Activated CD4-positive, alpha-beta T cell treated with anti-CD3 and anti-CD28 coated beads, Interleukin-2, amount 10 ng/mL, durations not matched to agents 24 days and 14 days (primary cell): ENCODE results near the gene SALL1. TPM values are rescaled to one million over a fixed set of nuclear protein-coding genes. Genes with fewer than 3 reads are reported as not detected.

ENCODE experiments used
- DNase-seq: peaks from one replicate; pipeline ENCODE4 v3.0.0; 2022
- H3K27ac Mint-ChIP-seq: one replicate; pipeline ENCODE4 v1.8.0; 2022; ENCODE audit warnings: mild to moderate bottlenecking, mixed read lengths
- H3K27me3 Mint-ChIP-seq: one replicate; pipeline ENCODE4 v1.8.0; 2022; ENCODE audit warnings: mixed read lengths
- H3K36me3 Mint-ChIP-seq: one replicate; pipeline ENCODE4 v1.8.0; 2022; ENCODE audit warnings: low read depth, mild to moderate bottlenecking, mixed read lengths
- H3K4me1 Mint-ChIP-seq: one replicate; pipeline ENCODE4 v1.8.0; 2021; ENCODE audit warnings: mixed read lengths
- H3K4me3 Mint-ChIP-seq: one replicate; pipeline ENCODE4 v1.8.0; 2022; ENCODE audit warnings: mild to moderate bottlenecking, moderate library complexity, mixed read lengths
- H3K9me3 Mint-ChIP-seq: one replicate; pipeline ENCODE4 v1.8.0; 2021; ENCODE audit warnings: mixed read lengths
- intact Hi-C: fragments of 100-400 bp; cut with micrococcal nuclease; formaldehyde crosslinking; loops from one replicate; pipeline ENCODE4 v1.15.1; 2023
- total RNA-seq: library from RNA; stranded (reverse); gene quantifications from 2 replicates; pipeline ENCODE4 v1.2.3, GENCODE V29; 2022

SALL1 gene
- total RNA-seq, 1 donor from 2014 or later, result not detected

- no peak overlapping the region for H3K4me3 Mint-ChIP-seq
- intact Hi-C loops, result no loop called here
- H3K27ac Mint-ChIP-seq, result peak overlapping the region; percentile 82
- peaks cover 6% of the 10 kb centered on the region for H3K36me3 Mint-ChIP-seq
- DNase-seq, result no peak
- H3K4me1 Mint-ChIP-seq, result peaks cover 5% of the 10 kb centered on the region
- peaks cover 4% of the 10 kb centered on the region for H3K9me3 Mint-ChIP-seq
- H3K27me3 Mint-ChIP-seq, result peaks cover 72% of the 10 kb centered on the region
These were observed 1.9 kb upstream of the SALL1 start for GRCh38 chr16:51152691-51153576.

- Mint-ChIP-seq H3K4me3 (no peak overlapping the region), H3K36me3 (peaks cover 6% of the 10 kb centered on the region), H3K4me1 (peaks cover 5% of the 10 kb centered on the region), H3K27ac (no peak overlapping the region), H3K27me3 (peaks cover 70% of the 10 kb centered on the region), H3K9me3 (peaks cover 4% of the 10 kb centered on the region)
- intact Hi-C loops, result no loop called here
- no peak for DNase-seq
These were observed 1.0 kb upstream of the SALL1 start for GRCh38 chr16:51151961-51152663.

DNA sequence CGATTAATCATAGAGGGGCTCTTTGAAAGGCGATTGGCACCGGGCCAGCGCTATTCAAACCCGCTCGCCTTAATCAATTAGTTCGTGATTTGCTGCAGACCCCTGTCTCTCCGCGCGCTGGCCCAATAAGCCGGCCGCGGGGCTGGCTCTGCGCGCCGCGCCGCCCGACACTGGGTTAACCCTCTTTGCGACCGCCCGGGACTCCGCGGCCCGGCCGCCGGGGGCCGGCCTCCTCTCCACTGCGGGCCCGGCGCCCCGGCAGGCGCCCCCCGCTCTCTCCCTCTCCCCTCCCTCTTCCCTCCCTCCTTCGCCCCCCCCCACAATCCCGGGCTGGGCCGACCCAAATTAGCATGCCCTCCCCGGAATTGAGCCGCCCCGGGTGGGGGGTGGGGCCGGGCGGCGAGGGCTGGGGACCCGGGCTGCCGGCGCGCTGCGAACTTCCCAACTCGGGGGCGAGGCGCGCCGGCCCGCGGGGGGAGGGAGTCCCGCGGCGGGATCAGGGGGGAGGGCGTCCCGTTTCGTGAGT is 428 bp upstream of the SALL1 start:
- H3K27ac Mint-ChIP-seq, result no peak overlapping the region
- peaks cover 4% of the 10 kb centered on the region for H3K9me3 Mint-ChIP-seq
- no peak for DNase-seq
- H3K36me3 Mint-ChIP-seq, result peaks cover 6% of the 10 kb centered on the region
- intact Hi-C loops, result no loop called here
- H3K4me3 Mint-ChIP-seq, result no peak overlapping the region
- H3K4me1 Mint-ChIP-seq, result peaks cover 5% of the 10 kb centered on the region
- H3K27me3 Mint-ChIP-seq, result peaks cover 71% of the 10 kb centered on the region

- Mint-ChIP-seq H3K4me1 (peaks cover 5% of the 10 kb centered on the region), H3K9me3 (peaks cover 4% of the 10 kb centered on the region), H3K4me3 (no peak overlapping the region), H3K36me3 (peaks cover 6% of the 10 kb centered on the region), H3K27me3 (peaks cover 70% of the 10 kb centered on the region), H3K27ac (no peak overlapping the region)
- intact Hi-C loops, result no loop called here
- no peak for DNase-seq
These were observed 744 bp downstream of the SALL1 start for GRCh38 chr16:51150165-51150887.

- Mint-ChIP-seq H3K9me3 (peaks cover 4% of the 10 kb centered on the region), H3K4me1 (peaks cover 3% of the 10 kb centered on the region), H3K27me3 (peaks cover 70% of the 10 kb centered on the region), H3K4me3 (no peak overlapping the region), H3K27ac (no peak overlapping the region), H3K36me3 (peaks cover 6% of the 10 kb centered on the region)
- DNase-seq, result no peak
- intact Hi-C loops, result no loop called here
These were observed 1.3 kb downstream of the SALL1 start for GRCh38 chr16:51149721-51150164.

DNA sequence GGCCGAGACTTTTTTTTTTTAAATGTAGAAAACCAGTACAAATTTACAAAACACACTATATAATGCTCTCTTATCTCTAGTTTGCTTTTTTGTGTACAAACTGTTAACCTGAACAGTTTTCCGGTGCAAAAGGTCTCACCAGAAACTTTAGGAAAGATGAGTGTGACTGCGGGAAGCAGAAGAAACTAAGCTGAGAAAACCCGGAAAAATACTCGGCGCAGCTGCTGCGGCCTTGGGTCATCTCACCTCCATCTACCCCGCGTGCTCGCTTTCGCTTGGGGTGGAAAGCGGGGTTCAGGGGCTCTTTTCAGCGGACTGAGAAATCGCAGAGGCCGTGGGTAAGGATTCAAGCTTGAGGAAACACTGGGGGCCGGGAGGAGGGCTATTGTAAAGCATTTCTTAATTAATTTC is 1.8 kb downstream of the SALL1 start:
- H3K4me1 Mint-ChIP-seq, result peaks cover 3% of the 10 kb centered on the region
- peaks cover 4% of the 10 kb centered on the region for H3K9me3 Mint-ChIP-seq
- H3K4me3 Mint-ChIP-seq, result no peak overlapping the region
- intact Hi-C loops, result no loop called here
- peaks cover 6% of the 10 kb centered on the region for H3K36me3 Mint-ChIP-seq
- H3K27ac Mint-ChIP-seq, result no peak overlapping the region
- peaks cover 67% of the 10 kb centered on the region for H3K27me3 Mint-ChIP-seq
- no peak for DNase-seq

- Mint-ChIP-seq H3K4me1 (peaks cover 3% of the 10 kb centered on the region), H3K9me3 (peaks cover 4% of the 10 kb centered on the region), H3K27ac (no peak overlapping the region), H3K4me3 (no peak overlapping the region), H3K27me3 (peaks cover 66% of the 10 kb centered on the region), H3K36me3 (peaks cover 4% of the 10 kb centered on the region)
- no peak for DNase-seq
- intact Hi-C loops, result no loop called here
These were observed 2.3 kb downstream of the SALL1 start for GRCh38 chr16:51148678-51149228.

- no peaks in the 10 kb centered on the region for H3K9me3 Mint-ChIP-seq
- H3K4me3 Mint-ChIP-seq, result no peak overlapping the region
- H3K36me3 Mint-ChIP-seq, result no peaks in the 10 kb centered on the region
- intact Hi-C loops, result no loop called here
- H3K4me1 Mint-ChIP-seq, result no peaks in the 10 kb centered on the region
- no peak for DNase-seq
- no peak overlapping the region for H3K27ac Mint-ChIP-seq
- peaks cover 58% of the 10 kb centered on the region for H3K27me3 Mint-ChIP-seq
These were observed 3.0 kb downstream of the SALL1 start for GRCh38 chr16:51147776-51148677.

- no peak for DNase-seq
- H3K4me1 Mint-ChIP-seq, result no peaks in the 10 kb centered on the region
- no peak overlapping the region for H3K4me3 Mint-ChIP-seq
- H3K27ac Mint-ChIP-seq, result no peak overlapping the region
- intact Hi-C loops, result no loop called here
- no peaks in the 10 kb centered on the region for H3K36me3 Mint-ChIP-seq
- peaks cover 54% of the 10 kb centered on the region for H3K27me3 Mint-ChIP-seq
- H3K9me3 Mint-ChIP-seq, result no peaks in the 10 kb centered on the region
These were observed 4.7 kb downstream of the SALL1 start for GRCh38 chr16:51146256-51146924.

DNA sequence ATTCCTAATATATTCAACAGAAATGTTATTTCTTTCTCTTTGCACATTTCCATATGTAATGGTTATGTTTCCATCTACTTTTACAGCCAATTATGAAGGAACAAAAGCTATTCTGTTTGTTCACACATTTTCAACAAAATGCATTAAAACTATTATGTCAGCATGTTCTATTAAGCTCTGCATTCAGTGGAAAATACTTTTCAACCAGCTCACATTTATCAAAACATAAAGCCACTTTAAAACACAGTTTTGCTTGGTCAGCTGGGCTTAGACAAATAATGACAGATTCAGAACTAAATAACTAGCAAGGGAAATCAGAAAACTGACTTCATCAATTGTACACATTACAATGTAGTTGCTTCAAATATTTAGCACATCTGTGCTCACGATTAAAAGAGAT is 6.9 kb downstream of the SALL1 start:
- DNase-seq, result no peak
- intact Hi-C loops, result no loop called here
- Mint-ChIP-seq H3K4me3 (no peak overlapping the region), H3K27me3 (peaks cover 41% of the 10 kb centered on the region), H3K4me1 (no peaks in the 10 kb centered on the region), H3K27ac (no peak overlapping the region), H3K36me3 (no peaks in the 10 kb centered on the region), H3K9me3 (no peaks in the 10 kb centered on the region)

- H3K9me3 Mint-ChIP-seq, result no peaks in the 10 kb centered on the region
- peaks cover 33% of the 10 kb centered on the region for H3K27me3 Mint-ChIP-seq
- no peak overlapping the region for H3K4me3 Mint-ChIP-seq
- H3K27ac Mint-ChIP-seq, result no peak overlapping the region
- no peaks in the 10 kb centered on the region for H3K36me3 Mint-ChIP-seq
- intact Hi-C loops, result no loop called here
- no peak for DNase-seq
- H3K4me1 Mint-ChIP-seq, result no peaks in the 10 kb centered on the region
These were observed 7.7 kb downstream of the SALL1 start for GRCh38 chr16:51143196-51143977.

DNA sequence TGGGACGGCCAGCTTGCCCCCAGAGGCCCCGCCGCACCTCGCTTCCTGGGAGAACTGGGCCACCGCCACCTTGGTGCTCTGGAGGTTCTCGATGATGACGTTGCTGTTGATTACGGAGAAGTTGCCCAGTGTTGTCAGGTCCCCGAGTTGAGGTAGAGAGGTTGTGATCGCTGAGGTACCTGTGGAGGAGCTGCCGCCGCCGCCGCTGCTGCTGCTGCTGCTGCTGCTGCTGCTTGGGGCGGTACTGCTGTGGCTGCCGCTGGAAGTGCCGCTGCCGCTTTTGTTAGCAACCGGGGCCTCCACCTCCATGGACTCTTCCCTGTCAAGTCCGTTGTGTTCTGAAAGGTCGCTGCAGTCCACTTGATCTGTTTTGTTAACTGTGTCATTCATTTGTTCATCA is 9.5 kb downstream of the SALL1 start:
- Mint-ChIP-seq H3K36me3 (no peaks in the 10 kb centered on the region), H3K4me3 (no peak overlapping the region), H3K4me1 (no peaks in the 10 kb centered on the region), H3K9me3 (no peaks in the 10 kb centered on the region), H3K27me3 (peaks cover 19% of the 10 kb centered on the region), H3K27ac (no peak overlapping the region)
- DNase-seq, result no peak
- intact Hi-C loops, result no loop called here
